ENCODE results near the gene ZBTB5.
"Not testable (repeated sequence)": the region's sequence is repeated elsewhere in the genome, so short reads cannot be mapped to it uniquely, and the experiment has no call there.

ZBTB5 gene

DNA sequence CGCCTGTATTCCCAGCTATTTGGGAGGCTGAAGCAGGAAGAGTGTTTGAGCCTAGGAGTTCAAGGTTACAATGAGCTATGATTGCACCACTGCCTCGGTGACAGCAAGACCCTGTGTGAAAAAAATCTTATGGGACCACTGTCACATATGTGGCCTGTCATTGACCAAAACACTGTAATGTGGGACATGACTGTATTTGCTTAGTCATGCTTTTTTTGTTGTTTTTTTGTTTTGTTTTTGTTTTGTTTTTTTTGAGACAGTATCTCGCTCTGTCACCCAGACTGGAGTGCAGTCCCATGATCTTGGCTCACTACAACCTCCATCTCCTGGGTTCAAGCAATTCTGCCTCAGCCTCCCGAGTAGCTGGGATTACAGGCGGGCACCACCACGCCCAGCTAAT is 34.0 kb upstream of the ZBTB5 start:
- no peak for ATAC-seq
- H3K27me3 Mint-ChIP-seq = no peaks in the 10 kb centered on the region
- H3K9me3 Mint-ChIP-seq = no peaks in the 10 kb centered on the region
- no peaks in the 10 kb centered on the region for H3K4me1 Mint-ChIP-seq
- H3K27ac Mint-ChIP-seq = no peak overlapping the region
- peaks cover 76% of the 10 kb centered on the region for H3K36me3 Mint-ChIP-seq
- H3K4me3 Mint-ChIP-seq = no peak overlapping the region

DNA sequence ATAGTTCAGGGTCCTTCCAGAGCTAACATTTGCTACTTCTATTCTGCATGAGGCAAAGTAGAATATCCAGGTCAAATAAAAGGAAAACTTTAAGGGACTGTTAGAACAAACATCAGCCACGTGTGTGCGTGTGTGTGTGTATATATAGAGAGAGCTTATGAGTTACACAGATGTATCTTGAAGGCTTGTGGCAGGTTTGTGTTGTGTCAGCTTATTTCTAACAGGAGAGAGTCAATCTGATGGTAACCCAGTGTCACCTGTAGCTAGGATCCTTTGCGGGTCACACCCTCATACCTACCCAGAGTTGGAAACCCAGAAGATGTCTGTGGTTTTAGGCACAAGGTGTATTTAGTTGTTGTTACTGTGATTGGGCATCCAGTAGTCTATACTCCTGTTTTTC is 33.2 kb upstream of the ZBTB5 start:
- no peak overlapping the region for H3K27ac Mint-ChIP-seq
- no peaks in the 10 kb centered on the region for H3K4me1 Mint-ChIP-seq

DNA sequence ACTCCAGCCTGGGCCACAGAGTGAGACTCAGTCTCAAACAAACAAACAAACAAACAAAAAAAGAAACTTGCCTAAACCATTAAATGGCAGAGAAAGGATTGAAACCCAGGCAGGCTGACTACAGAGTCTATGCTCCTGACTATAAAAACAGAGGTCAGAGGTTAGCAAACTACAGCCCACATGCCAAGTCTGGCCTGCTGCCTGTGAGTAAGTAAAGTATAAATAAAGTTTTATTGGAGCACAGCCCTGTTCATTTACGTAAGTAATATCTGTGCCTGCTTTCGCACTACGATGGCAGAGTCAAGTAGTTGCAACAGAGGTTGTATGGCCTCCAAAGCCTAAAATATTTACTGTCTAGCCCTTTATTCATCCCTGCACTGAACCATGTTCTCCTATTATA is 32.1 kb upstream of the ZBTB5 start:
- Mint-ChIP-seq H3K27ac (no peak overlapping the region), H3K27me3 (no peaks in the 10 kb centered on the region), H3K4me1 (no peaks in the 10 kb centered on the region), H3K4me3 (no peak overlapping the region), H3K9me3 (no peaks in the 10 kb centered on the region), H3K36me3 (peaks cover 72% of the 10 kb centered on the region)
- ATAC-seq = no peak

More for the DNA sequence above, 33.2 kb upstream of the ZBTB5 start:
- Mint-ChIP-seq H3K36me3 (peaks cover 73% of the 10 kb centered on the region), H3K9me3 (no peaks in the 10 kb centered on the region), H3K4me3 (no peak overlapping the region), H3K27me3 (no peaks in the 10 kb centered on the region)
- no peak for ATAC-seq

DNA sequence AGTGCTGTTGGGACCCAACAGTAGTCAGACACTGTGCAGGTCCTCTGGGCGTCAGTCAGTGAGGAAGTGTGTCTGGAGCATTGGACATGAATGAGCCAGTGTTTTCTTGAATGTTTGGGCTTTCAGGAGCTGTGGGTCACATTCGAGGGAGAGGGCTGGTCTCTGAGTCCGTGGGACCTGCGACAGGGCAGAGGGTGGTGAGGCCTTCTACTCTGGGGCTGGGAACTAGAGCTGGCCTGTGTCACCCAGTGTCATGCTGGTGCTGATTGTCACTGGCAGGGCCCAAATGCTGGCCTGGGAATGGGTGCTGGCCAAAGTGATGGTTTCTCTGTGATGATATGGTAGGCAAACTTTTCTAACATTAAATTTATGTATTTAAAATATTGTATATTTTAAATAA is 30.8 kb upstream of the ZBTB5 start:
- Mint-ChIP-seq H3K4me3 (no peak overlapping the region), H3K27me3 (no peaks in the 10 kb centered on the region), H3K9me3 (no peaks in the 10 kb centered on the region), H3K36me3 (peaks cover 59% of the 10 kb centered on the region), H3K27ac (no peak overlapping the region), H3K4me1 (no peaks in the 10 kb centered on the region)
- ATAC-seq = no peak

DNA sequence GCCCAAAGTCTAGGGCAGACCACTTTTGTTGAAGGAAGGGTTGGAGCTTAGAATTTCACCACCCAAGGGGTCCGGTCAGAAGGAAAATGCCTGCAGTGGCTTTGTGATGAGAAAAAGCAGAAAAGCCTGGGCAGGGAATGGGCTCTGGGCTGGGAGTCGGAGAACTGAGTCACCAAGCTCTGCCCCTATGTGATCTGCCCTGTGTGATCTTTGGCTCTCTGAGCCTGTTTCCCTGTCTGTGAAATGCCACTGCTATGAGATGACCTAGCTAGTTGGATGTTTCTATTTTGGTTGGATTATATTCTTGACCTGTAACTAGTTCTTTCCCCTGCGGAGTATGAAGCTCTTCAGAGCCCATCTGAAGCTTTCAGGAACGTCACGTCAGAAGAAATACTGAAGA is 30.3 kb upstream of the ZBTB5 start:
- Mint-ChIP-seq H3K36me3 (peaks cover 59% of the 10 kb centered on the region), H3K4me1 (peaks cover 2% of the 10 kb centered on the region), H3K4me3 (no peak overlapping the region), H3K27ac (no peak overlapping the region), H3K9me3 (no peaks in the 10 kb centered on the region), H3K27me3 (no peaks in the 10 kb centered on the region)
- ATAC-seq = no peak

DNA sequence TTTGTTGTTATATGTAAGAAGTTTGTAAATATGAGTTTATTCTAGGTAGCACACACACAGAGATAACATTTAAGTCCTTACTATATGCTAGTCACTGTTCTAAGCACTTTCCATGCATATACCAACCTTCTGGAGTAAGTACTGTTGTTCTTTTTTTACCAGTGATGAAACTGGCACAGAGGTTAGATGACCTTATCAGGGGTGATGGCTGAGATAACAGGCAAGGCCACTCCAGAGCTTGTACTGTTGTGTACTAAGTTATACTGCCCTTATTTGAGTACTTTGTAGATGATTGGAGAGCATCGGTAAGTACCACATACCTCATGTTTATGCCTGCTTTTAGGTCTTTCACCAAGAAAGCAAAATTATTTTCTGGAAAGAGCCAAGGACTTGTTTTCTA is 26.7 kb upstream of the ZBTB5 start:
- Mint-ChIP-seq H3K27ac (no peak overlapping the region), H3K36me3 (peaks cover 51% of the 10 kb centered on the region)
- no peak for ATAC-seq

DNA sequence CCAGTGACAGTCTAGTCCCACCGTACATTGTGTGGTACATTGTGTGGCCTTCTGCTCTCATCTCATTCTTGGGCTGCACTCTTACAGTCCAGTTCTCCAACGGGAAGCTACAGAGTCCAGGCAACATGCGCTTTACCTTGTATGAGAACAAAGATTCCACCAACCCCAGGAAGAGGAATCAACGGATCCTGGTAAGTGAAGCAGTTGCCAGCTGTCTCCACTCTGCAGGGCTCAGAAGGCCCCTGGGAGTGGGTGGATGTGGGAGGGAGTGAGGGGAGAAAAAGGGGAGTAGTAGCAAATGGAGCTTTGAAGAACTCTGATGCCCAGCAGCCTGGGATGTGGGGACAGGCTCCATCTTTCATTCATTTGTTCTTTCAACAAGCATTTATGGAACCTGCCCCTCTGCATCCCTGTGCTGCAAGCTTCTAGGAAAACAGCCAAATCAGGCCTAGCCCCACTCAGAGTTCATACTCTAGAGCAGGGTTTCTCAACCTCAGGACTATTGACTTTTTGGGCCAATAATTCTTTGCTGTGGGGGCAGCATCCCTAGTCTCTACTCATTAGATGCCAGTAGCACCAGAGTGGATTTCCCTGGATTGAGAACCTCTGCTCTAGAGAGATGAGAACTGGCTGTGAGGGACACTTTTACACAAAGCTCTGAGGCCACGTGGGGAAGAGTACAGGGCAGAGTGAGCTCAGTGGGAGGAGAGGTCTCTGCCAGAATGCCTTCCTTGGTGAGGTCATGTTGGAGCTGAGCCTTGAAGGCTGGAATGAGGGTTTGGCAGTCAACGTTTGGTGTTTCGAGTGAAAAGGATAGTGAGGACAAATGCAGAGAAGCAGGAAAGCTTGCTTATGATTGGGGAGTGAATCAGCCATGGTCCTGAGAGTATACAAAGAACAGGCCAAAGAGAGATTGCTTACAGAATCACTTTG is 21.6 kb upstream of the ZBTB5 start:
- Mint-ChIP-seq H3K4me3 (peak overlapping the region; percentile 98), H3K9me3 (no peaks in the 10 kb centered on the region)

More for the DNA sequence above, 26.7 kb upstream of the ZBTB5 start:
- no peaks in the 10 kb centered on the region for H3K9me3 Mint-ChIP-seq
- peaks cover 22% of the 10 kb centered on the region for H3K4me1 Mint-ChIP-seq
- H3K4me3 Mint-ChIP-seq = no peak overlapping the region
- H3K27me3 Mint-ChIP-seq = no peaks in the 10 kb centered on the region

DNA sequence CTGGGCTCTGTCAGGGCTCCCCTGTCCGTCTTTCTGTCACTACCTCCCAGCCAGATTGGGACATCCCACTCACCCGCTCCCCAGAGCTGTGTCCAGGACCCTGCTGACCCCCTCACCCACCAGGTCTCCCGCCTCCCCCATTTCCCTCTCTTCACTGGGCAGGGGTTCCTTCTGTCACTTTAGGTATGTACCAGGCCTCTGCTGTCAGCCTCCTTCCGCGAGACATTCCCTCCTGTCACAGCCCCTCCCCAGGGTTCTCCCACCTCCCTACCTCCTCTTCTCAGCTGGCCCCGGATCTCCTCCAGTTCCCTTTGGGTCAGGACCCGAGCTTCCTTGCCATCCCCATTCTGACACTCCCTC is 21.0 kb upstream of the ZBTB5 start:
- no peak for ATAC-seq
- Mint-ChIP-seq H3K36me3 (peaks cover 16% of the 10 kb centered on the region), H3K27ac (peak overlapping the region; percentile 92), H3K4me3 (peak overlapping the region; percentile 98), H3K27me3 (peaks cover 9% of the 10 kb centered on the region), H3K9me3 (no peaks in the 10 kb centered on the region), H3K4me1 (peaks cover 49% of the 10 kb centered on the region)

More for the DNA sequence above, 21.6 kb upstream of the ZBTB5 start:
- H3K27me3 Mint-ChIP-seq = peaks cover 3% of the 10 kb centered on the region
- peaks cover 45% of the 10 kb centered on the region for H3K4me1 Mint-ChIP-seq
- ATAC-seq = no peak
- peak overlapping the region; percentile 92 for H3K27ac Mint-ChIP-seq
- H3K36me3 Mint-ChIP-seq = peaks cover 16% of the 10 kb centered on the region

DNA sequence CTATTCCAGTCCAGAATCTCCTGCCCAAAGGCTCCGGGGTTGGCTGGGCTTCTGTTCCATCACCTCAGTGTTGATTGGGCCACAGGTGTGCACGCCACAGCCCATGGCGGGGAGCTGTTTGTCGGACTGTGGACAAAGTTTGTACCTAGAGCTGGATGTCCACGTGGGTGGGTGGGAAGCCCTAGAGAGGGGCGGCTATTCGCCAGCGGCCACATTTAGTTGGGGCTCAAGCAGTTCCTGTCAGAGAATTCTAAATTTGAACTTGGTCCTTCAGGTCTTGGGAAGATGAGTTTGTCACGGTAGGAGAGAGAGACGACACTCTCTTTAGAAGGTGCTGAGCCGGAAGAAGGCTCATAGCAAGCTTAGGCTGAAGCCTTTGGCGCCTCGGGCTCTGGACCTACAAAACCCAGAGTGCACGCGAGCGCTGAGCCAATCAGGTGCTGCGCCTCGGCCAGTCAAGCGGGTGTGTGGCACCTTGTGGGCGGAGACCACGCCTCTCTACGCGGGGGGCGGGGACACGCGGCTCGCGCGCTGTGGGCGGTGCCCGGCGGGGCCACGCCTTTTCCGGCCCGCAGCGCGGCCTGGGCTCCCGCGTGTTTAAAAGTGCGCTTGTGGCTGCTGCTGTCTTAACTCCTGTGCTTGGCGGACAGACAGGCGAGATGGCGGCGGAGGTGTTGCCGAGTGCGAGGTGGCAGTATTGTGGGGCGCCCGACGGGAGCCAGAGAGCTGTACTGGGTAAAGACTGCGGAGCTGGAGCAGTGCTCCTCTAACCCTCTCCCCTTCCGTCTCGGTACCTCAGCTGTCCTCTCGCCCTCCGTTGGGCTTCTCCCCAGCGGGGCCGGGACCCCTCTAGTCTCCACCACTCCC is 20.4 kb upstream of the ZBTB5 start, which contains the start of gene POLR1E:
Gene POLR1E, plus strand, starts transcription at position 560 of the 867 bp plus-strand sequence. Its CDS starts 100 bp downstream, at position 660.
- peak within 1 kb of the TSS; percentile 98 for H3K4me3 Mint-ChIP-seq
- H3K9me3 Mint-ChIP-seq = no peaks in the 10 kb centered on the region
- peak; percentile 99 for ATAC-seq
- H3K27me3 Mint-ChIP-seq = peaks cover 9% of the 10 kb centered on the region
- H3K36me3 Mint-ChIP-seq = peaks cover 14% of the 10 kb centered on the region
- H3K27ac Mint-ChIP-seq = peak within 1 kb of the TSS; percentile 92
- H3K4me1 Mint-ChIP-seq = peaks cover 48% of the 10 kb centered on the region

DNA sequence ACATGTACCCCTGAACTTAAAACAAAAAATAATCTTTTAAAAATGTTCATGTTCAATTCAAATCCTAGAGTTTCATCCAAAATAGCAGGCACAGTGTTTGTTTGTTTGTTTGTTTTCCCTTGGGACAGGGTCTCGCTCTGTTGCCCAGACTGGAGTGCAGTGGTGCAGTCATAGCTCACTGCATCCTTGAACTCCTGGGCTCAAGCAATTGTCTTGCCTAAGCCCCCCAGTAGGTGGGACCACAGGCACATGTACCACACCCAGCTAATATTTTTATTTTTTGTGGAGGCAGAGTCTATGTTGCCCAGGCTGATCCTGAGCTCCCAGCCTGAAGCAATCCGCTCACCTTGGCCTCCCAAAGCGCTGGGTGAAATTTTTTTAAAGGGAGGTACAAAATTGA is 15.5 kb upstream of the ZBTB5 start:
- Mint-ChIP-seq H3K27me3 (peaks cover 9% of the 10 kb centered on the region), H3K4me1 (peaks cover 29% of the 10 kb centered on the region), H3K9me3 (no peaks in the 10 kb centered on the region), H3K4me3 (no peak overlapping the region), H3K36me3 (no peaks in the 10 kb centered on the region), H3K27ac (no peak overlapping the region)
- ATAC-seq = no peak

DNA sequence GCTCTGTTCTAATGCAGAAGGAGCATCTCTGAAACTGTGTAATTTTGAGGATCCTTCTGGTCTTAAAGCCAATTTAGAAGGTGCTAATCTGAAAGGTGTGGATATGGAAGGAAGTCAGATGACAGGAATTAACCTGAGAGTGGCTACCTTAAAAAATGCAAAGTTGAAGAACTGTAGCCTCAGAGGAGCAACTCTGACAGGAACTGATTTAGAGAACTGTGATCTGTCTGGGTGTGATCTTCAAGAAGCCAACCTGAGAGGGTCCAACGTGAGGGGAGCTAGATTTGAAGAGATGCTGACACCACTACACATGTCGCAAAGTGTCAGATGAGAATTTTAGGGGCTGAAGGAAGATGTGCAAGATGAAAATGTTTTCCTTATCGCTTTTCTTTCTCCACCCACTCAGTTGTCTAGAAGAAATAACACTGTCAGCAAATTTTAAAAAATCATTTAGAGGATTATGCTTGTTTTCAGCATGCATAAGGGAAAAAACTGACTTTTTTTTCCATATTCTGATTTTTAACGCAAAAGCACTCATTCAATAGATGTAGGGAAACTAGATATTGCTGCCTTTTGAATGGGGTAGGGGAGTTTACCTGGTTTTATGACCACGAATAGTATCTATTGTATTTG is 12.9 kb upstream of the ZBTB5 start:
- ATAC-seq, H3K4me3 Mint-ChIP-seq, H3K27me3 Mint-ChIP-seq, H3K9me3 Mint-ChIP-seq, H3K36me3 Mint-ChIP-seq, H3K27ac Mint-ChIP-seq: not testable (repeated sequence)
- peaks cover 18% of the 10 kb centered on the region for H3K4me1 Mint-ChIP-seq

DNA sequence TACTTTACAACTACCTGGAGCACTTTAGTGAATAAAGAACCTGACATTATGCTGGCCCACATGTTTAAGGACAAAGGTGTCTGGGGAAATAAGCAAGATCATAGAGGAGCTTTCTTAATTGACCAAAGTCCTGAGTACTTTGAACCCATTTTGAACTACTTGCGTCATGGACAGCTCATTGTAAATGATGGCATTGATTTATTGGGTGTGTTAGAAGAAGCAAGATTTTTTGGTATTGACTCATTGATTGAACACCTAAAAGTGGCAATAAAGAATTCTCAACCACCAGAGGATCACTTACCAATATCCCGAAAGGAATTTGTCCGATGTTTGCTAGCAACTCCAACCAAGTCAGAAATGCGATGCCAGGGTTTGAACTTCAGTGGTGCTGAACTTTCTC is 12.2 kb upstream of the ZBTB5 start:
- peaks cover 19% of the 10 kb centered on the region for H3K4me1 Mint-ChIP-seq
- H3K36me3 Mint-ChIP-seq, H3K27me3 Mint-ChIP-seq, ATAC-seq, H3K4me3 Mint-ChIP-seq, H3K27ac Mint-ChIP-seq, H3K9me3 Mint-ChIP-seq: not testable (repeated sequence)

DNA sequence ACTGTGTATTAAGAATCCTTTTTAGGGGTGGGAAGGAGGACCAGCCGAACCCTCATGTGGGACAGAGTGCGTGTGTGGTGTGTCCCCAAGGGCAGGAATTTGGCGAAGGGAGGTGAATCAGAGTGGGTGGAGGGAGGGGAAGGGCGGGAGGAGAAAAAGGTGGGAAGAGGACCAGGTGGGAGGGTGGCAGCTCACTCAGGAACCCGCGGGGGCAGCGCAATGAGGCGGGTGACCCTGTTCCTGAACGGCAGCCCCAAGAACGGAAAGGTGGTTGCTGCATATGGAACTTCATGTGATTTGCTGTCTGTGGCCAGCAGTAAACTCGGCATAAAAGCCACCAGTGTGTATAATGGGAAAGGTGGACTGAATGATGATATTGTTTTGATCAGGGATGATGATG is 11.7 kb upstream of the ZBTB5 start:
- Mint-ChIP-seq H3K9me3 (peaks cover 5% of the 10 kb centered on the region), H3K27me3 (peaks cover 6% of the 10 kb centered on the region), H3K4me1 (peaks cover 23% of the 10 kb centered on the region), H3K36me3 (no peaks in the 10 kb centered on the region), H3K27ac (peak overlapping the region; percentile 62), H3K4me3 (no peak overlapping the region)
- no peak for ATAC-seq

DNA sequence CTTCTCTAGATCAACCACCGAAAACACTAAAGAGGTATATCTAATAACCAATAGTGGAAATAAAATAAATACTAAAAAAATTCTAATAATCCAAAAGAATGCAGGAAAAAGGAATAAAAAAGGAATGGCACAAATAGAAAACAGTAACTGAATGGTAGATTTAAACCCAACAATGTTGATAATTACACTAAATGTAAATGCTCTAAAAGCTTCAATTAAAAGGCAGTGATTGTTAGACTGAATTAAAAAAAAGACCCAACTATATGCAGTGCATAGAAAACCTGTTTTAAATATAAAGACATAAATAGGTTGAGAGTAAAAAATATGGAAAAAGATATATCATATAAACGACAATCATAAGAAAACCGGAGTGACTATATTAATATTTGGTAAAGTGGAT is 9.2 kb upstream of the ZBTB5 start:
- H3K4me1 Mint-ChIP-seq = peaks cover 27% of the 10 kb centered on the region
- no peak overlapping the region for H3K4me3 Mint-ChIP-seq
- no peak for ATAC-seq
- no peak overlapping the region for H3K27ac Mint-ChIP-seq
- H3K36me3 Mint-ChIP-seq = no peaks in the 10 kb centered on the region
- no peaks in the 10 kb centered on the region for H3K27me3 Mint-ChIP-seq
- H3K9me3 Mint-ChIP-seq = peaks cover 5% of the 10 kb centered on the region

DNA sequence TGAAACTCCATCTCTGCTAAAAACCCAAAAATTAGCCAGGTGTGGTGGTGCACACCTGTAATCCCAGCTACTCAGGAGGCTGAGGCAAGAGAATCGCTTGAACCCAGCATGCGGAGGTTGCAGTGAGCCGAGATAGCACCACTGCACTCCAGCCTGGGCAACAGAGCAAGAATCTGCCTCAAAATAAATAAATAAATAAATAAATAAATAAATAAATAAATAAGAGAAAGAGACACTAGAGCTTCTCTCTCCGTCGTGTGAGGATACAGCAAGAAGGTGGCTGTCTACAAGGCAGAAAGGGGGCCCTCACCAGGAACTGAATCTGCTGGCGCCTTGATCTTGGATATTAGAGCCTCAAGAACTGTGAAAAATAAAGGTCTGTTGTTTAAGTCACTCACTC is 8.7 kb upstream of the ZBTB5 start:
- not testable (repeated sequence) for H3K4me3 Mint-ChIP-seq, H3K9me3 Mint-ChIP-seq, ATAC-seq, H3K36me3 Mint-ChIP-seq, H3K27ac Mint-ChIP-seq, H3K27me3 Mint-ChIP-seq
- peaks cover 27% of the 10 kb centered on the region for H3K4me1 Mint-ChIP-seq
